LNCAP (cell line): ENCODE data around the gene FLOT1.

Experiments
- CTCF ChIP-seq: fragments of 450-650 bp; IDR thresholded peaks from 2 replicates; pipeline ENCODE4 v1.5.1; 2017; ENCODE audit warnings: mild to moderate bottlenecking

Gene FLOT1

DNA sequence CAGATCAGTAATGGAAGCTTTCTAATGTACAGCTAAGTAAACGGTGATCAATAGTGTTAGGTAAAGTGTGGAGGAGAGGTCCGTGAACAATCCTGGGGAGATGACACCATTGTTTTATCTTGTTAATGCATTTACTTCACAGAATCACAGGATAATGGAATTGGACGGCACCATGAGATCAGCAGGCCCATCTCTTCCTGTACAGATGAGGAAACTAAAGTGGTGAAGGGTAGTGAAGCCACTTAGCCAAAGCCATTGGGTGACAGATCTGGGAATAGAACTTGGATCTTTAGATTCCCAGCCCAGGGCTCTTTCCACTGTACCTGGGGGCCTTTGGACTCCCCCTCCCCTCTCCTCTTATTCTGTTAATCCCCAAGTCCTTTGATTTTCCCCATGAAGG, 28.1 kb upstream of the FLOT1 start:
- no peak for TF ChIP-seq CTCF

GRCh38 chr6:30769853-30770524, 27.5 kb upstream of the FLOT1 start:
- no peak for TF ChIP-seq CTCF

GRCh38 chr6:30769088-30769852, 26.8 kb upstream of the FLOT1 start:
- TF ChIP-seq CTCF = no peak

DNA sequence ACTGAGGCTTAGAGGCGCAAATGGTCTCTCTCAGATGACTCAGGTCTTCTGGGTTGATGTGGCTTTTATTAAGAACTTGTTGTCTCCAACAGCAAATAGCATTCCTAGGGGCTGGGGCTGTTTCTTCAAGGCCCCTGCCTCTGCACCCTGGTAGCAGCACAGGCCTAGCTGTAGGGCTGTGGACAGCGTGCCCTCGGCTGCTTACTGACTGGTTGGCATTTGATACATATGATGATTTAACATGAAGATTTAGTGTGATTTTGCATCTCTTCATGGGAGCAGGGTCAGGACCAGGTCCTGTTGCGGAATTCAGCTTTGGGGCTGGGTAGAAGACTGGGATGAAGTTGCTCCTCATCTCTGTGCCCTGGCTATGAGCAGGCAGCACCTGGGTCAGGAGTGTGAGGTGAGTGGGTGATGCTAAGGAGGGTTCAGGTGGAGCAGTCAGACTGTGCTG, 26.2 kb upstream of the FLOT1 start:
- no peak for TF ChIP-seq CTCF

DNA sequence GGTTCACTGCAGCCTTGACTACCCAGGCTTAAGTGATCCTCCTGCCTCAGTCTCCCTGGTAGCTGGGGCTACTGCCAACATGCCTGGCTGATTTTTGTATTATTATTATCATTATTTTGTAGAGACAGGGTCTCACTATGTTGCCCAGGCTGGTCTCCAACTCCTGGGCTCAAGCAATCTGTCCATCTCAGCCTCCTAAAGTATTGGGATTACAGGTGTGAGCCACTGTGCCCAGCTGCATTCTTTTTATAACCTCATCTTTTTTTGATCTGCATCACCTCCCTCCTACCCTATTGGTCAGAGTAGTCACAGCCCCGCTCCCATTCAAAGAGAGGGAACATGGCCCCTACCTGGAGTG, 25.4 kb upstream of the FLOT1 start:
- no peak for TF ChIP-seq CTCF

- no peak for TF ChIP-seq CTCF
Observed at GRCh38 chr6:30767158-30767943, 24.9 kb upstream of the FLOT1 start.

DNA sequence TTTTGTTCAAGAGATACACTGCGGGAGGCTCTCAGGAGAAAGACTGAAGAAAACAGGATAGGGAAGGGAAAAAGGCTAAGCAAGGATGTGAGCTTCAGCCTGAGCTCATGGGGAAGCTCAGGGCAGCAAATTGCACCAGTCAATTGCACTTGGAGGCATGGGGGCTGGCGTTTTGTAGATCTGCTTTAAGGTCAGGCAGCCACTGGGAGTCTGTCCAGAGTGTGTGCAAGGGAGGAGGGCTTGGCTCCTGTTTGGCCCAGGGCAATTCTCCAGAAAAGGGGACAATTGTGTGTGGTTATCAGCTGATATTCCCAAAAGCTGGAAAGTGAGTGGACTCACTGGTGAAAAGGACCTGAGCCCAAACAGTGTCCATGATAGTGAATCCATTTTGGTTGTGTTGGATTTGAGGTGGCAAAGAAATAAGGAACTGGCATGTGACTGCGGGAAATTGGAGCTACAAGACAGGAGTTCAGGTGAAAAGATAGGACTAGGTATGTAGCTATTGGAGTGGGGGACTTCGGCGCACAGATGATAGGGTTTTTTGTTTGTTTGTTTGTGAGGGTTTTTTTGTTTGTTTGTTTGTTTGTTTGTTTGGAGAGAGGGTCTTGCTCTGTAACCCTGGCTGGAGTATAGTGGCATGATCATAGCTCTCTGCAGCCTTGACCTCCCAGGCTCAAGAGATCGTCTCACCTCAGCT, 24.1 kb upstream of the FLOT1 start:
- no peak for TF ChIP-seq CTCF
